IPS-11a (cell line): Measurements from ENCODE around the gene LRRC41.
"Not testable (repeated sequence)": the region's sequence is repeated elsewhere in the genome, so short reads cannot be mapped to it uniquely, and the experiment has no call there.

ENCODE experiments used
- H3K4me3 ChIP-seq: one replicate; pipeline ENCODE4 v1.5.1; 2013; ENCODE audit warnings: low read depth, low read length, control low read depth

The LRRC41 gene

GRCh38 chr1:46303038-46303871, at the start of gene LRRC41, which contains the start of gene UQCRH:
Gene LRRC41, minus strand, starts transcription at chr1:46303616. Its CDS starts 294 bp downstream, at chr1:46303322.
Gene UQCRH, plus strand, starts transcription at chr1:46303698. Its CDS starts 69 bp downstream, at chr1:46303767.
- H3K4me3 ChIP-seq: peak within 1 kb of the TSS; percentile 95

- no peak overlapping the region for H3K4me3 ChIP-seq
Measured at GRCh38 chr1:46352363-46352762, 48.9 kb upstream of the LRRC41 start.

- H3K4me3 ChIP-seq: no peak overlapping the region
Measured at GRCh38 chr1:46345281-46345680, 41.9 kb upstream of the LRRC41 start.

GRCh38 chr1:46344481-46344880, 41.1 kb upstream of the LRRC41 start:
- no peak overlapping the region for H3K4me3 ChIP-seq

- H3K4me3 ChIP-seq: no peak overlapping the region
Measured at GRCh38 chr1:46343705-46344104, 40.3 kb upstream of the LRRC41 start.

- no peak overlapping the region for H3K4me3 ChIP-seq
Measured at GRCh38 chr1:46343351-46343695, 39.9 kb upstream of the LRRC41 start.

GRCh38 chr1:46342677-46343350, 39.4 kb upstream of the LRRC41 start:
- no peak overlapping the region for H3K4me3 ChIP-seq

GRCh38 chr1:46342084-46342656, 38.8 kb upstream of the LRRC41 start:
- H3K4me3 ChIP-seq: no peak overlapping the region

- peak overlapping the region; percentile 85 for H3K4me3 ChIP-seq
Measured at GRCh38 chr1:46341222-46342083, 38.0 kb upstream of the LRRC41 start.

GRCh38 chr1:46340404-46341221, 37.2 kb upstream of the LRRC41 start, which contains the start of gene NSUN4:
Gene NSUN4, plus strand, starts transcription at chr1:46340807. Its CDS starts 20 bp downstream, at chr1:46340827.
- peak within 1 kb of the TSS; percentile 85 for H3K4me3 ChIP-seq

GRCh38 chr1:46337409-46337808, 34.0 kb upstream of the LRRC41 start:
- H3K4me3 ChIP-seq: not testable (repeated sequence)

GRCh38 chr1:46335081-46335480, 31.7 kb upstream of the LRRC41 start:
- H3K4me3 ChIP-seq: no peak overlapping the region

GRCh38 chr1:46334030-46334384, 30.6 kb upstream of the LRRC41 start:
- no peak overlapping the region for H3K4me3 ChIP-seq

- no peak overlapping the region for H3K4me3 ChIP-seq
Measured at GRCh38 chr1:46333300-46334029, 30.0 kb upstream of the LRRC41 start.

GRCh38 chr1:46331786-46332540, 28.5 kb upstream of the LRRC41 start:
- H3K4me3 ChIP-seq: not testable (repeated sequence)

- H3K4me3 ChIP-seq: not testable (repeated sequence)
Measured at GRCh38 chr1:46330381-46330780, 27.0 kb upstream of the LRRC41 start.

GRCh38 chr1:46329807-46330206, 26.4 kb upstream of the LRRC41 start:
- H3K4me3 ChIP-seq: not testable (repeated sequence)

- H3K4me3 ChIP-seq: not testable (repeated sequence)
Measured at GRCh38 chr1:46328182-46328581, 24.8 kb upstream of the LRRC41 start.
